Esophagus (tissue), 2 donors: ENCODE data around the gene TFDP2. TPM values are rescaled to one million over a fixed set of nuclear protein-coding genes. Genes with fewer than 3 reads are reported as not detected.
"Not testable (repeated sequence)": the region's sequence is repeated elsewhere in the genome, so short reads cannot be mapped to it uniquely, and the experiment has no call there.

Source experiments
- H3K27ac ChIP-seq, 2 donors: one replicate each; pipeline ENCODE4 v1.5.1; 2013; ENCODE audit warnings: low read depth in 2 of 2, mild to moderate bottlenecking in 2 of 2, inconsistent platforms in 1 of 2, low read length in 1 of 2, moderate library complexity in 1 of 2
- H3K27me3 ChIP-seq, 2 donors: one replicate each; pipeline ENCODE4 v1.6.1; 2013; ENCODE audit warnings: low read length in 2 of 2, control low read depth in 1 of 2, mild to moderate bottlenecking in 1 of 2; ENCODE audit not compliant: insufficient read depth in 2 of 2, control insufficient read depth in 1 of 2
- H3K36me3 ChIP-seq, 2 donors: one replicate each; pipeline ENCODE4 v1.6.1; 2013; ENCODE audit warnings: low read length in 1 of 2; ENCODE audit not compliant: control insufficient read depth in 2 of 2, insufficient read depth in 2 of 2
- H3K4me1 ChIP-seq, 2 donors: one replicate each; pipeline ENCODE4 v1.6.1; 2013; ENCODE audit warnings: low read length in 1 of 2; ENCODE audit not compliant: control insufficient read depth in 2 of 2, insufficient read depth in 2 of 2
- H3K4me3 ChIP-seq, 2 donors: one replicate each; pipeline ENCODE4 v1.5.1; 2013; ENCODE audit warnings: low read length in 2 of 2, mild to moderate bottlenecking in 2 of 2, low read depth in 1 of 2, moderate library complexity in 1 of 2
- H3K9me3 ChIP-seq, 2 donors: one replicate each; pipeline ENCODE4 v1.6.1; 2013; ENCODE audit warnings: mild to moderate bottlenecking in 2 of 2, low read depth in 1 of 2, low read length in 1 of 2, moderate library complexity in 1 of 2; ENCODE audit not compliant: control insufficient read depth in 2 of 2, insufficient read depth in 1 of 2
- WGBS, 2 donors: extraction: QIAGEN DNeasy Blood & Tissue Kit; methylation state at CpG; one replicate each; pipeline ENCODE4 v1.1.7; 2013; 5-methylcytosine and 5-hydroxymethylcytosine counted together
- polyA plus RNA-seq, 2 donors: library from polyadenylated mRNA; stranded (reverse); fragments of 200-250 nt; gene quantifications; one replicate each; pipeline ENCODE4 v1.2.3, GENCODE V29; 2013
- donor health status: healthy with polysubstance abuse.
- donor health status: Bipolar disorder and iron deficiency.

TFDP2 gene
- polyA plus RNA-seq, 2 donors = 6.2 to 10.8 TPM

DNA sequence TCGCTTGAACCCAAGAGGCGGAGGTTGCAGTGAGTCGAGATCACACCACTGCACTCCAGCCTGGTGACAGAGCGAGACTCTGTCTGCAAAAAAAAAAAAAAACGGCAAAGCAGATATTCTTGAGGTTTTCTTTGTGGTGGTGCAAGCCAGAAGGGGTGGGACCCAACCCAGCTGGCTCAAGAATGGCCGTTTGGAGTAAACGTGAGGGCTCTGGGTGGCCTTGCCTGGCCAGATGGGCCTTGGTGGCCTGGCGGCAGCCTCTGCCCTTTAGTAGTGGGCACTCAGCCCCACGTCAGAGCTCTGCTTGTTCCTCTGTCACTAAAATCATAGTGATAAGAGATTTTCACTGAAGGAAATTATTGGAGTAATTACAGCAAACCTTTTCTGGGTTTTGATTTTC is 222.4 kb downstream of the TFDP2 start:
- Histone ChIP-seq H3K36me3 (peaks cover 2 to 17% of the 10 kb centered on the region in 2 donors), H3K4me3 (no peak overlapping the region), H3K27me3 (no peaks in the 10 kb centered on the region), H3K4me1 (no peaks in the 10 kb centered on the region), H3K27ac (no peak overlapping the region), H3K9me3 (no peaks in the 10 kb centered on the region)
- WGBS, 2 donors = 76 to 80% methylated on average over 9 of the region's 9 CpGs

DNA sequence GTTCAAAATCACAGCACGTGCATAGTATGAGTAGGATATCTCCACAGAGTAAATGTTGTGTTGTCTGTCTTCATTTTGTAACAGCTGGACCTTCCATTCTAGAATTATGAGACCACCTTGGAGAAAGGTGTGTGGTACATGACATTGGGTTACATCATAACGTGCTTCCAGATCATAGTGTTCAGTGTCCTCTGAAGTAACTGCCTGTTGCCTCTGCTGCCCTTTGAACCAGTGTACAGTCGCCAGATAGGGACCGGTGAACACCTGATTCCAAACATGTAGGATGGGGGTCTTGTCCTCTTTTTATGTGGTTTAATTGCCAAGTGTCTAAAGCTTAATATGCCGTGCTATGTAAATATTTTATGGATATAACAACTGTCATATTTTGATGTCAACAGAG is 223.7 kb downstream of the TFDP2 start:
- peaks cover 2 to 17% of the 10 kb centered on the region in 2 donors for H3K36me3 ChIP-seq

DNA sequence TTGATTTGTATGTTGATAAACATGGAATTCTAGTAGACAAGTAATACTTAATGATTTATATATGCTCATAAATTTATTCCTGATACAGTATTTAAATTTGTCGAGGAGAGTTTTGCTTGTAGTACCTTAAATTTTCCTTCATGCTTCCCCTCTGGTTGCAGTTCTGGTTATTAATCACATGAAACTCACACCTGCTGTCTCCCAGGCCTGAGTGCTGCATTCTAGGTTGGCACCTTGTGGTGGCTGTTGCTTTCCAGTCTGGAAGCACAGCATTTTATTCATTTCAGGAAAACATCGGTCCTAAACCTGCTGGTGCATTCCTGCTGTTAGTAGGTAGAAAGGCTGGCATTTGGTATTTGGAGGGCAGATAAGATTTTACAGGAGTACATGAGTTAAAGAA is 228.0 kb downstream of the TFDP2 start:
- H3K36me3 ChIP-seq = peaks cover 2 to 15% of the 10 kb centered on the region in 2 donors
- no peak overlapping the region for H3K4me3 ChIP-seq
- no peaks in the 10 kb centered on the region for H3K27me3 ChIP-seq
- no peaks in the 10 kb centered on the region for H3K4me1 ChIP-seq
- no peaks in the 10 kb centered on the region for H3K9me3 ChIP-seq
- WGBS, 2 donors = 87 to 91% methylated on average over 2 of the region's 2 CpGs
- no peak overlapping the region for H3K27ac ChIP-seq

More for the DNA sequence above, 223.7 kb downstream of the TFDP2 start:
- H3K4me3 ChIP-seq, H3K9me3 ChIP-seq, H3K27me3 ChIP-seq, H3K4me1 ChIP-seq, H3K27ac ChIP-seq: not testable (repeated sequence)
- WGBS, 2 donors = 85 to 89% methylated on average over 5 of the region's 5 CpGs

DNA sequence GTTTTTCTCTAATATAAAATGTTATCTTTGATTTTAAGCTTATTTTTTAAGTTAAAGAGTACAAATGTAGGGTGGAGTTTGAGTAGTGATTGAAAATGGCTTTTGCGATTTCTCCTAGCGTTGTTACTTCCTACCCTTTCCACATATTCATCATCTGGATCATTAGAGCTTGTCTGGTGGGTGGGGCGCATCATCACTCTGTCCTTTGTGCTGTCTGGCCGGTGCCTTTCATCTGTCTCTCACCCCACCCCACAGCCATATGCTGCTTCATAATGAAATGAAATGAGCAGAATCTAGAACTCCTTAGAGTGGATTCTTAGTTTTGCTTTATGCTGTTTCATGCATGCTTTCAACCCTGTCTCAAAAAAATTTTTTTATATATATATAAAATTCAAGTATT is 228.6 kb downstream of the TFDP2 start:
- no peaks in the 10 kb centered on the region for H3K4me1 ChIP-seq
- no peaks in the 10 kb centered on the region for H3K27me3 ChIP-seq
- H3K9me3 ChIP-seq = no peaks in the 10 kb centered on the region
- peaks cover under 1 to 15% of the 10 kb centered on the region in 2 donors for H3K36me3 ChIP-seq
- no peak overlapping the region for H3K27ac ChIP-seq
- 77 to 84% methylated on average over 4 of the region's 4 CpGs for WGBS, 2 donors
- H3K4me3 ChIP-seq = no peak overlapping the region

DNA sequence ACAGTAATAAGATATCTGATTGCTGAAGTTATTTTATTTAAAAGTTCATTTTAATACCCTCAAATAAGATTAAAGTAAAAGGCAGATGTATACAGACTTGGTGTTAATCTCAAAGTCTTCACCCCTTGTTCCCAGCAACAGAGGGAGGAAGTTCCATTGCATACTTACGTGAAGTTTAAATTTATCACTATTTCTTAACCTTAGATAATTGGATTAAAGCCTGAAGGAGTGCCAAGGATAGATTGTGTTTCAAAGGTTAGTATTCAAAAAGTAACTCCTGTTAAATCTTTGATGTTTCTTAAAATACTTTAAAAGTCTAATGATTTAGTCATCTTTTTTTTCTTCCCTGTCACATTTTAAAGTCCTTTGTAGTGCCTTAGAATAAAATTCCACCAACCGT is 233.6 kb downstream of the TFDP2 start:
- 66 to 79% methylated on average over 2 of the region's 2 CpGs for WGBS, 2 donors
- peaks cover 0 to 9% of the 10 kb centered on the region in 2 donors for H3K36me3 ChIP-seq

DNA sequence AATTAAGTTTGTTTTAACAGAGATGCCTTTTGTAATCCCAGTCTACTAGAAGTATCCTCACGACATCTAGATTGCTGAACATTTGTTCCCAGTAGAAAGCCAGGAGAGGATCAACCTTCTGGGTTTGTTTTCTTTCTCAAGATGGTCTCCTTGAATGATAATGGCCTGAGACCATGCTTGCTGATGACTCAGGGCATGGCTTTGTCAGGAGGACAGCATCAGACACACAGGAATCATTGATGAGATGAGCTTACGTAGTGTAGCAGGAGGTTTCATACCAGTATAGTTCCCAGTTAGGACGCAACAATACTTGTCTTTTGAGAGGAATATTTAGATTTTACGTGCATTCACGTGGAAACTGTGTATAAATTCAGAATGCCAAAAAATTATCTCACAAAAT is 234.3 kb downstream of the TFDP2 start:
- Histone ChIP-seq H3K36me3 (peaks cover 0 to 6% of the 10 kb centered on the region in 2 donors), H3K9me3 (no peaks in the 10 kb centered on the region), H3K27ac (no peak overlapping the region), H3K27me3 (no peaks in the 10 kb centered on the region), H3K4me1 (no peaks in the 10 kb centered on the region), H3K4me3 (no peak overlapping the region)
- 87 to 89% methylated on average over 5 of the region's 5 CpGs for WGBS, 2 donors

More for the DNA sequence above, 233.6 kb downstream of the TFDP2 start:
- Histone ChIP-seq H3K9me3 (no peaks in the 10 kb centered on the region), H3K27ac (no peak overlapping the region), H3K27me3 (no peaks in the 10 kb centered on the region), H3K4me3 (no peak overlapping the region), H3K4me1 (no peaks in the 10 kb centered on the region)

DNA sequence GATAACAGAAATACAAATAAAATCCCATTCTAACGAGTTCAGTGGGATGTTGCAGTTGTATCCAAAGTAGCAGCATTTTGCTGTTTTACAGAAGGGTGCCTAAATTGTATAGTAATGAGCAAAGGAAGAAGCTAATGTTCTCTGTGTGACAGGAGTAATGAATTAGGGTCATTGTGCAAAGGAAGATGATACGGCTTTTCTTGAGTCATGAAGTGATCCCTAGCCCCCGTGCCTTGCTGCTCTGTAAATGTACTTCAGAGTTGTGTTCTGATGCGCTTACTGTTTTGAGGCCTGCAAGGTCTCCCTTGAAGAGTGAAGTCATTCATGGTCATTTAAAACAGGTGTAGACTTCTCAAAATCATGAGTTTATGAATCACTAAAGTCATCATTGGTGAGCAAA is 235.0 kb downstream of the TFDP2 start:
- Histone ChIP-seq H3K4me1 (no peaks in the 10 kb centered on the region), H3K36me3 (peaks cover 0 to 7% of the 10 kb centered on the region in 2 donors), H3K27ac (no peak overlapping the region), H3K9me3 (no peaks in the 10 kb centered on the region), H3K4me3 (no peak overlapping the region), H3K27me3 (no peaks in the 10 kb centered on the region)
- WGBS, 2 donors = 83 to 89% methylated on average over 4 of the region's 4 CpGs

DNA sequence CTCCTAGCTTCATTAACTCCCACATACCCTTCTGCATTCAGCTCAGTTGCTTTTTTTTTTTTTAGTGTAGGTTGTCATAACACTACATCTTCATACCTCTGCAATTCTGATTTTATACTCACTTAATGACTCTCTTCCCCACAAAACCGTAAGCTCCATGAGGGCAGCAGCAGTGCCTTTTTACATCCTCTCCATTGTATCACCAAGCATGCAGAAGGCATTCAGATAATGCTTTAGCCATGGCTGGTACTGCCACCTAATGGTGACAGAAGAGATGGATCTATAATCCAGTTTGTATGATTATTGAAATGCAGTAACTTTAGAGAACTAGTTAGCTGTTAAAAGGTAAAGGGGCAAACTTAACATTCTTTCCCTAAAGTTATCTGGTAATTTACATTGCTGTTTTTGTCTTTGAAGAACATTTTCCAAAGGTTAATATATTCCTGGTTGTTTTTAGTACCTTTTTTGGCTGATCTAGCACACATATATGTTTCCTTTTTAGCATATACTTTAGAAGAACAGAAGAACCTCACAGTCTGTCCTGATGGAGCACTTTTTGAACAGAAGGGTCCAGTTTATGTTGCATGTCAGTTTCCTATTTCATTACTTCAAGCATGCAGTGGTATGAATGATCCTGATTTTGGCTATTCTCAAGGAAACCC is 236.1 kb downstream of the TFDP2 start:
- Histone ChIP-seq H3K36me3 (peaks cover 2 to 10% of the 10 kb centered on the region in 2 donors), H3K9me3 (no peaks in the 10 kb centered on the region), H3K27ac (no peak overlapping the region), H3K4me3 (no peak overlapping the region), H3K4me1 (no peaks in the 10 kb centered on the region), H3K27me3 (no peaks in the 10 kb centered on the region)
- WGBS, 2 donors = 30 to 42% methylated on average over 1 of the region's 1 CpG

DNA sequence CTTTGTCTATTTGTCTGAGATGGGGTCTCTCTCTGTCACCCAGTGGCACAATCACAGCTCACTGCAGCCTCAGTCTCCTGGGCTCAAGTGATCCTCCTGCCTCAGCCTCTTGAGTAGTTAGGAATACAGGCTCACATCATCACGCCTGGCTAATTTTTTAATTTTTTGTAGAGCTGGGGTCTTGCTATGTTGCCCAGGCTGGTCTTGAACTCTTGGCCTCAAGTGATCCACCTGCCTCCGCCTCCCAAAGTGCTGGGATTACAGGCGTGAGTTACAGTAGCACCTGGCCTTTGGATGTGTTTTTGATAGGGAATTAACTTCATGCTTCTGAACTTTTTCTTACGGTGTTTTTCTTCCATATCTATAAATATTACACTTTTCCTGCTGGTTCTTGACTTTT is 239.4 kb downstream of the TFDP2 start:
- not testable (repeated sequence) for H3K27ac ChIP-seq, H3K36me3 ChIP-seq, H3K4me3 ChIP-seq, H3K9me3 ChIP-seq, H3K4me1 ChIP-seq, H3K27me3 ChIP-seq
- 96 to 97% methylated on average over 4 of the region's 4 CpGs for WGBS, 2 donors

DNA sequence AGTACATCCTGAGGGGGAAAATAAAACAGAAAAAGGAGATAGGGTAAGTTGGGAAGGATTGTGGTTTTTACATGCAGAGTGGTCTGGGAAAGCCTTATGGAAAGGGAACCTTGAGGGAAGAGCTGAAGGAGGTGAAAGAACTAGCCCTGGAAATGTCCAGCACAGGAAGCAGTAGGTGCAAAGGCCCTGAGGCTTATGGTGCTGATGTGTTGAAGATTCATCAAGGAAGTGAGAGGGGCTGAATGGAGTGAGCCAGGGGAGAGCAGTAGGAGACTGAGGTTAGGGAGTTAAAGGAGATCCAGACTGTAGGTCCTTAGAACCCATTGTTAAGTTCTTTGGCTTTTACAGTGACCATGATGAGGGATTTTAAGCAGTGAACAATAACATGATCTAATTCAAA is 239.9 kb downstream of the TFDP2 start:
- Histone ChIP-seq H3K4me3 (no peak overlapping the region), H3K36me3 (peaks cover 6 to 8% of the 10 kb centered on the region in 2 donors)

More for the DNA sequence above, 239.9 kb downstream of the TFDP2 start:
- H3K27ac ChIP-seq = no peak overlapping the region
- H3K27me3 ChIP-seq = no peaks in the 10 kb centered on the region
- no peaks in the 10 kb centered on the region for H3K4me1 ChIP-seq
- H3K9me3 ChIP-seq = no peaks in the 10 kb centered on the region
